Ishikawa (cell line): ENCODE results near the gene IL15RA.

Experiments
- RAD21 ChIP-seq: IDR thresholded peaks from 2 replicates; pipeline ENCODE4 v1.6.1; 2012; ENCODE audit warnings: low read depth
- TEAD4 ChIP-seq: IDR thresholded peaks from 2 replicates; pipeline ENCODE4 v1.6.1; 2012
- TF ChIP-seq, protein P1 (sequence below): IDR thresholded peaks from 2 replicates; pipeline ENCODE4 v1.6.1; 2012; ENCODE audit warnings: low read depth, mild to moderate bottlenecking

DNA sequence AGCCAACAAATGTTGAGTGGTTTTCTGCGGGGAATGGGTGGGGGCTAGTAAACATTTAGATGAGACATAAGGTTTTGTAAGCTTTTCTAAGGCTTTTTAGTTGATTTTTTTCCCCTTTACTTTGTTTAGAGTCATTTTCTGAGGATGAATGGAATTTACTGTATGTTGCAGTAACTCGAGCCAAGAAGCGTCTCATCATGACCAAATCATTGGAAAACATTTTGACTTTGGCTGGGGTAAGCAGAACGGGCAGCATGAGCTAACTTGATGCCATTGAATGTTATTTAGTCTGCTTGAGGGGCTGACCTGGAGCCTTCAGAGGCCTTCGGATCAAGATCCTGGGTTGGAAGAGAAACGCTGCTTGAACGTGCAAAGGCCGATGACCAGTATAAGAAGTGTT lies 50.0 kb downstream of the IL15RA start:
- TF ChIP-seq TEAD4 (no peak), RAD21 (no peak)
- TF ChIP-seq, protein P1, sequence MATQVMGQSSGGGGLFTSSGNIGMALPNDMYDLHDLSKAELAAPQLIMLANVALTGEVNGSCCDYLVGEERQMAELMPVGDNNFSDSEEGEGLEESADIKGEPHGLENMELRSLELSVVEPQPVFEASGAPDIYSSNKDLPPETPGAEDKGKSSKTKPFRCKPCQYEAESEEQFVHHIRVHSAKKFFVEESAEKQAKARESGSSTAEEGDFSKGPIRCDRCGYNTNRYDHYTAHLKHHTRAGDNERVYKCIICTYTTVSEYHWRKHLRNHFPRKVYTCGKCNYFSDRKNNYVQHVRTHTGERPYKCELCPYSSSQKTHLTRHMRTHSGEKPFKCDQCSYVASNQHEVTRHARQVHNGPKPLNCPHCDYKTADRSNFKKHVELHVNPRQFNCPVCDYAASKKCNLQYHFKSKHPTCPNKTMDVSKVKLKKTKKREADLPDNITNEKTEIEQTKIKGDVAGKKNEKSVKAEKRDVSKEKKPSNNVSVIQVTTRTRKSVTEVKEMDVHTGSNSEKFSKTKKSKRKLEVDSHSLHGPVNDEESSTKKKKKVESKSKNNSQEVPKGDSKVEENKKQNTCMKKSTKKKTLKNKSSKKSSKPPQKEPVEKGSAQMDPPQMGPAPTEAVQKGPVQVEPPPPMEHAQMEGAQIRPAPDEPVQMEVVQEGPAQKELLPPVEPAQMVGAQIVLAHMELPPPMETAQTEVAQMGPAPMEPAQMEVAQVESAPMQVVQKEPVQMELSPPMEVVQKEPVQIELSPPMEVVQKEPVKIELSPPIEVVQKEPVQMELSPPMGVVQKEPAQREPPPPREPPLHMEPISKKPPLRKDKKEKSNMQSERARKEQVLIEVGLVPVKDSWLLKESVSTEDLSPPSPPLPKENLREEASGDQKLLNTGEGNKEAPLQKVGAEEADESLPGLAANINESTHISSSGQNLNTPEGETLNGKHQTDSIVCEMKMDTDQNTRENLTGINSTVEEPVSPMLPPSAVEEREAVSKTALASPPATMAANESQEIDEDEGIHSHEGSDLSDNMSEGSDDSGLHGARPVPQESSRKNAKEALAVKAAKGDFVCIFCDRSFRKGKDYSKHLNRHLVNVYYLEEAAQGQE: no peak
